Body of pancreas (tissue), 4 donors: Measurements from ENCODE around the gene PSKH1. TPM values are rescaled to one million over a fixed set of nuclear protein-coding genes. Genes with fewer than 3 reads are reported as not detected.

Experiments
- ATAC-seq: fragments of 150-250 bp; one replicate; pipeline ENCODE4 v1.9.1; 2016
- DNase-seq, 4 donors: peaks; one replicate each; pipeline ENCODE4 v3.0.0-alpha.2; 2019
- H3K27ac ChIP-seq, 4 donors: fragments of 200-600 bp; sonication (generic); 1 replicate in 3 of 4; 2 replicates in 1 of 4; pipeline versions ENCODE4 v1.5.1 to v1.6.1; 2016 to 2019; ENCODE audit warnings: mild to moderate bottlenecking in 1 of 4, mixed read lengths in 1 of 4, moderate library complexity in 1 of 4
- H3K27me3 ChIP-seq, 2 donors: fragments of 200-600 bp; sonication (generic); one replicate each; pipeline ENCODE4 v1.6.0; 2016; ENCODE audit warnings: mild to moderate bottlenecking in 1 of 2
- H3K36me3 ChIP-seq, 2 donors: fragments of 200-600 bp; sonication (generic); replicated peaks in 1 of 2; 2 replicates each; pipeline ENCODE4 v1.5.1; 2016; ENCODE audit warnings: low read depth in 2 of 2; ENCODE audit not compliant: insufficient read depth in 1 of 2
- H3K4me1 ChIP-seq: fragments of 200-600 bp; sonication (generic); one replicate; pipeline ENCODE4 v1.6.0; 2016
- H3K4me3 ChIP-seq, 2 donors: fragments of 200-600 bp; sonication (generic); 1 replicate in 1 of 2; 2 replicates in 1 of 2; pipeline ENCODE4 v1.5.1; 2016 to 2019
- H3K9me3 ChIP-seq, 3 donors: fragments of 200-600 bp; sonication (generic); 1 replicate in 2 of 3; 2 replicates in 1 of 3; pipeline ENCODE4 v1.5.1; 2016
- CTCF ChIP-seq, 7 experiments: fragments of 450-650 bp in 4 of 7; fragments of 200-600 bp in 3 of 7; sonication (generic) in 3 of 7; IDR thresholded peaks; one replicate each; pipeline ENCODE4 v1.5.1; 2016 to 2019; ENCODE audit warnings: antibody characterized with exemption in 7 of 7
- POLR2A ChIP-seq, 3 donors: fragments of 450-650 bp; IDR thresholded peaks; one replicate each; pipeline ENCODE4 v1.6.1; 2016; ENCODE audit warnings: antibody characterized with exemption in 3 of 3, mild to moderate bottlenecking in 2 of 3
- WGBS, 2 donors: methylation state at CpG; one replicate each; pipeline ENCODE4 v1.1.5; 2017; 5-methylcytosine and 5-hydroxymethylcytosine counted together
- intact Hi-C: fragments of 100-400 bp; cut with DNase I; formaldehyde crosslinking; loops from one replicate; pipeline ENCODE4 v1.15.1; 2023
- total RNA-seq, 2 donors: library from RNA; depleted of rRNA; stranded (reverse); fragments of >200 nt; gene quantifications; one replicate each; pipeline ENCODE4 v1.1.0, GENCODE V29; 2016

The PSKH1 gene
- total RNA-seq, 2 donors from 2014 or later, result 15.0 to 16.8 TPM

GRCh38 chr16:67950335-67950843 is 57.3 kb downstream of the PSKH1 start:
- Histone ChIP-seq H3K4me3 (no peak overlapping the region), H3K36me3 (peaks cover 0 to 21% of the 10 kb centered on the region in 2 donors), H3K27ac (no peak overlapping the region), H3K4me1 (no peaks in the 10 kb centered on the region), H3K9me3 (no peaks in the 10 kb centered on the region), H3K27me3 (no peaks in the 10 kb centered on the region)
- DNase-seq, result no peak
- TF ChIP-seq POLR2A (IDR thresholded peaks at IDR 0.05) (no peak), CTCF (IDR thresholded peaks at IDR 0.05) (no peak)
- no peak for ATAC-seq
- intact Hi-C loops, result no loop called here
- WGBS, 2 donors, result 87 to 91% methylated on average over 7 to 16 of the region's 16 CpGs

- no peaks in the 10 kb centered on the region for H3K27me3 ChIP-seq
- intact Hi-C loops, result no loop called here
- peak in 2 of 4 donors; percentile 15 to 36 for DNase-seq
- no peak for ATAC-seq
- no peak overlapping the region for H3K27ac ChIP-seq
- TF ChIP-seq POLR2A (IDR thresholded peaks at IDR 0.05) (no peak), CTCF (IDR thresholded peaks at IDR 0.05) (no peak)
- no peaks in the 10 kb centered on the region for H3K9me3 ChIP-seq
- WGBS, 2 donors, result 73 to 100% methylated on average over 2 to 12 of the region's 12 CpGs
- no peak overlapping the region for H3K4me3 ChIP-seq
- no peaks in the 10 kb centered on the region for H3K4me1 ChIP-seq
- peaks cover 0 to 17% of the 10 kb centered on the region in 2 donors for H3K36me3 ChIP-seq
Observed at GRCh38 chr16:67951485-67951884, 58.4 kb downstream of the PSKH1 start.

GRCh38 chr16:67953641-67954375 is 60.8 kb downstream of the PSKH1 start:
- ATAC-seq (no peak), DNase-seq (no peak)
- no peaks in the 10 kb centered on the region for H3K9me3 ChIP-seq
- 78 to 86% methylated on average over 8 of the region's 8 CpGs for WGBS, 2 donors
- no peaks in the 10 kb centered on the region for H3K4me1 ChIP-seq
- no peaks in the 10 kb centered on the region for H3K27me3 ChIP-seq
- H3K27ac ChIP-seq, result no peak overlapping the region
- intact Hi-C loops, result no loop called here
- peaks cover 0 to 12% of the 10 kb centered on the region in 2 donors for H3K36me3 ChIP-seq
- TF ChIP-seq POLR2A (IDR thresholded peaks at IDR 0.05), result no peak
- TF ChIP-seq CTCF (IDR thresholded peaks at IDR 0.05), result no peak
- no peak overlapping the region for H3K4me3 ChIP-seq

- H3K27ac ChIP-seq, result no peak overlapping the region
- H3K27me3 ChIP-seq, result no peaks in the 10 kb centered on the region
- H3K9me3 ChIP-seq, result no peaks in the 10 kb centered on the region
- 82 to 87% methylated on average over 4 to 10 of the region's 10 CpGs for WGBS, 2 donors
- ATAC-seq, result no peak
- peaks cover 0 to 12% of the 10 kb centered on the region in 2 donors for H3K36me3 ChIP-seq
- no peak for DNase-seq
- no peaks in the 10 kb centered on the region for H3K4me1 ChIP-seq
- intact Hi-C loops, result no loop called here
- TF ChIP-seq POLR2A (IDR thresholded peaks at IDR 0.05) (no peak), CTCF (IDR thresholded peaks at IDR 0.05) (no peak)
- H3K4me3 ChIP-seq, result no peak overlapping the region
Observed at GRCh38 chr16:67954421-67955196, 61.6 kb downstream of the PSKH1 start.
